Ishikawa (cell line): Measurements from ENCODE around the gene CCDC110.

Experiments used
- CEBPB ChIP-seq: IDR thresholded peaks from 2 replicates; pipeline ENCODE4 v1.6.1; 2012
- EGR1 ChIP-seq: IDR thresholded peaks from 2 replicates; pipeline ENCODE4 v1.6.1; 2012
- EP300 ChIP-seq: IDR thresholded peaks from 2 replicates; pipeline ENCODE4 v1.6.1; 2012; ENCODE audit warnings: borderline replicate concordance
- FOXM1 ChIP-seq: IDR thresholded peaks from 2 replicates; pipeline ENCODE4 v1.6.1; 2012; ENCODE audit warnings: low read depth, borderline replicate concordance
- MAX ChIP-seq: IDR thresholded peaks from 2 replicates; pipeline ENCODE4 v1.6.1; 2012
- RAD21 ChIP-seq: IDR thresholded peaks from 2 replicates; pipeline ENCODE4 v1.6.1; 2012; ENCODE audit warnings: low read depth
- TAF1 ChIP-seq: IDR thresholded peaks from 2 replicates; pipeline ENCODE4 v1.6.1; 2012; ENCODE audit warnings: low read depth, mild to moderate bottlenecking
- TCF12 ChIP-seq: IDR thresholded peaks from 2 replicates; pipeline ENCODE4 v1.6.1; 2012; ENCODE audit warnings: low read depth
- TEAD4 ChIP-seq: IDR thresholded peaks from 2 replicates; pipeline ENCODE4 v1.6.1; 2012
- USF1 ChIP-seq: IDR thresholded peaks from 2 replicates; pipeline ENCODE4 v1.6.1; 2012
- YY1 ChIP-seq: IDR thresholded peaks from 2 replicates; pipeline ENCODE4 v1.6.1; 2012; ENCODE audit warnings: low read depth
- ZBTB7A ChIP-seq: IDR thresholded peaks from 2 replicates; pipeline ENCODE4 v1.6.1; 2012; ENCODE audit warnings: low read depth
- TF ChIP-seq, protein P1 (sequence below): IDR thresholded peaks from 2 replicates; pipeline ENCODE4 v1.6.1; 2012; ENCODE audit warnings: low read depth, mild to moderate bottlenecking

DNA sequence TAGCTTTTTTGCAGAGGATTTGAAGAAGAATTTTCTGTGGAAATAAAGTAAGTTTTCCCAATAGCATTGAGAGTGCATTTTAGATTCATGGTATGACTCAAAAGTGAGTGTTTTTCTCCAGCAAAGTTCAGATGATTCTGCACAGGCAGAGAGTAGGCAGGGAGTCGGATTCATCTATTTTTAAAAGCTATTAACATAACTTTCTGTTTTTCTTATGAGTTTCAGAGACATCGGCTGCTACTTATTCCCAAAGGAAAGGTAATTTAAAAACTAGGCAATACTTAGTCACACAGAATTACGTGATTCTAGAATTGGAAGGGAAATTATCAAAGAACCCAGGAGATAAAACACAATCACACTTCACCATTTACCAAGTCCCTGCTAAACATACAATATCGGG lies 4.4 kb downstream of the CCDC110 start:
- TF ChIP-seq YY1 (no peak), TEAD4 (no peak), TAF1 (no peak), CEBPB (no peak), RAD21 (no peak), EP300 (no peak), EGR1 (no peak), TCF12 (no peak), MAX (no peak), FOXM1 (no peak), USF1 (no peak), ZBTB7A (no peak)
- TF ChIP-seq, protein P1, sequence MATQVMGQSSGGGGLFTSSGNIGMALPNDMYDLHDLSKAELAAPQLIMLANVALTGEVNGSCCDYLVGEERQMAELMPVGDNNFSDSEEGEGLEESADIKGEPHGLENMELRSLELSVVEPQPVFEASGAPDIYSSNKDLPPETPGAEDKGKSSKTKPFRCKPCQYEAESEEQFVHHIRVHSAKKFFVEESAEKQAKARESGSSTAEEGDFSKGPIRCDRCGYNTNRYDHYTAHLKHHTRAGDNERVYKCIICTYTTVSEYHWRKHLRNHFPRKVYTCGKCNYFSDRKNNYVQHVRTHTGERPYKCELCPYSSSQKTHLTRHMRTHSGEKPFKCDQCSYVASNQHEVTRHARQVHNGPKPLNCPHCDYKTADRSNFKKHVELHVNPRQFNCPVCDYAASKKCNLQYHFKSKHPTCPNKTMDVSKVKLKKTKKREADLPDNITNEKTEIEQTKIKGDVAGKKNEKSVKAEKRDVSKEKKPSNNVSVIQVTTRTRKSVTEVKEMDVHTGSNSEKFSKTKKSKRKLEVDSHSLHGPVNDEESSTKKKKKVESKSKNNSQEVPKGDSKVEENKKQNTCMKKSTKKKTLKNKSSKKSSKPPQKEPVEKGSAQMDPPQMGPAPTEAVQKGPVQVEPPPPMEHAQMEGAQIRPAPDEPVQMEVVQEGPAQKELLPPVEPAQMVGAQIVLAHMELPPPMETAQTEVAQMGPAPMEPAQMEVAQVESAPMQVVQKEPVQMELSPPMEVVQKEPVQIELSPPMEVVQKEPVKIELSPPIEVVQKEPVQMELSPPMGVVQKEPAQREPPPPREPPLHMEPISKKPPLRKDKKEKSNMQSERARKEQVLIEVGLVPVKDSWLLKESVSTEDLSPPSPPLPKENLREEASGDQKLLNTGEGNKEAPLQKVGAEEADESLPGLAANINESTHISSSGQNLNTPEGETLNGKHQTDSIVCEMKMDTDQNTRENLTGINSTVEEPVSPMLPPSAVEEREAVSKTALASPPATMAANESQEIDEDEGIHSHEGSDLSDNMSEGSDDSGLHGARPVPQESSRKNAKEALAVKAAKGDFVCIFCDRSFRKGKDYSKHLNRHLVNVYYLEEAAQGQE = no peak
